Occipital lobe (tissue), 2 donors: Measurements from ENCODE around the gene NR2F1. TPM values are rescaled to one million over a fixed set of nuclear protein-coding genes. Genes with fewer than 3 reads are reported as not detected.
A peak's percentile ranks its signal among the peaks of the same experiment; 100 is the strongest.
"Not testable (repeated sequence)": the region's sequence is repeated elsewhere in the genome, so short reads cannot be mapped to it uniquely, and the experiment has no call there.

Source experiments
- DNase-seq: peaks from one replicate; lab custom pipeline; 2025; lab: John Stamatoyannopoulos, UW
- total RNA-seq: library from RNA; depleted of rRNA; stranded (reverse); fragments of >200 nt; gene quantifications from one replicate; pipeline ENCODE4 v1.2.3, GENCODE V29; 2014

The NR2F1 gene
- 121 TPM for total RNA-seq

DNA sequence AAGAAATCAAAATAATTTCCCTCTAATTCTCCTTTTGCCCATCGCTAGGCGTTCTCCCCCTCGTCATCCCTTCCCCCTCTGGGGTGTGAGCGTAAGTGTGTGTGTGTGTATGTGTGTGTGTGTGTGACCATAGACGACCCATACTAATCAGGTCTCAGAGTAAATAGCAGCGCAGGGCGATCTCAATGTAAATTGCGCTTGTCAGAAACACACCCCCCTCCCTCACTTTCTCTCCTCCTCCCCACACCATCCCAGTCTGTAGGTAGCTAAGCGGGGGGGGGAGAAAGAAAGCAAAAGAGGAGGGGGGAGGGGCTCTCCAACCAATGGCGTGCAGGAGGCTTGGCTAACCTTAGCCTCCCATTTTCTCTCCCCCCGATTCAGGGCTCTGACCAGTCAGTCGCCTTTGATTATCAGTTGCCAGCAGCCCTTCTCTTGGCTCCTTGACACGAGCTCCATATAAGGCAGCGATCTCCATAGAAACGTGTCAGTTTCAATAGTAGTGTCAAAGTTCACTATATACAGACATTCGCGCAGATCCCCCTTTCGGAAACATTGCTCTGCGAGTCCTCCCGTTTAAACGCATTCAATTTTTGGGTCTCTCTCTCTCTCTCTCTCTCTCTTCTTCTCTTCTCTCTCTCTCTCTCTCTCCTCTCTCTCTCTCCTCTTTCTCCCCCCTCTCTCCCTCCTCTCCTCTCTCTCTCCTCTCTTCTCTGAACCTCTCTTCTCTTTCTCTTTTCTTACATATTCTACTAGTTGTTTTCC is at the start of gene NR2F1:
TSS of gene NR2F1 (plus strand) at position 546 of the 762 bp plus-strand sequence. CDS start 1,802 bp downstream, outside the sequence.
- peak; percentile 74 for DNase-seq

DNA sequence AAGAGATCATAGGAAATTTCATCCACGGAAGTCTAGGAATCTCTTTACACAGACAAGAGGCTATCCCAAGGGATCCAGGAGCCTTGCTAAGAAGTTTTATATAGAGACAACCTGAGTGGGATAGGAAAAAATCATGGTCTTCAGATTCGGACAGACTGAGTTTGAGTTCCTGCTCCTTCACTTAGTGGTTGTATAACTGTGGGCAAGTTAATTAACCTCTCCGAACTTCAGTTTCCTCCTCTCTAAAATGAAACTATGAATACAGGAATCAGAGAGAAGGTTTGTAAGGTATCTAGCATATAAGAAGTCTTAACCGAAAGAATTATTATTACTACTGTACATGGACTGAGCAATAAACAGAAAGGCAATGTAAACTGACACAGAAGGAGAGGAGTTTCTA is 37.1 kb upstream of the NR2F1 start:
- no peak for DNase-seq

DNA sequence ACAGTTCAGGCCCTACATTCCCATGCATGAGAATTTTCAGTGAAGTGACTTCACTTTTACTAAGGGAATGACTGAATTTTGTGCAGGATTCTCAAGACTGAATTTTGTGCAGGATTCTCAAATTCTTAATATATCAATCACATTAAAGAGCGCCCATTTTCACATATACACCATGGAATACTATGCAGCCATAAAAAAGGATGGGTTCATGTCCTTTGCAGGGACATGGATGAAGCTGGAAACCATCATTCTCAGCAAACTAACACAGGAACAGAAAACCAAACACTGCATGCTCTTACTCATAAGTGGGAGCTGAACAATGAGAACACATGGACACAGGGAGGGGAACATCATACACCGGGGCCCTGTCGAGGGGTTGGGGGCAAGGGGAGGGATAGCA is 33.4 kb upstream of the NR2F1 start:
- DNase-seq: not testable (repeated sequence)

DNA sequence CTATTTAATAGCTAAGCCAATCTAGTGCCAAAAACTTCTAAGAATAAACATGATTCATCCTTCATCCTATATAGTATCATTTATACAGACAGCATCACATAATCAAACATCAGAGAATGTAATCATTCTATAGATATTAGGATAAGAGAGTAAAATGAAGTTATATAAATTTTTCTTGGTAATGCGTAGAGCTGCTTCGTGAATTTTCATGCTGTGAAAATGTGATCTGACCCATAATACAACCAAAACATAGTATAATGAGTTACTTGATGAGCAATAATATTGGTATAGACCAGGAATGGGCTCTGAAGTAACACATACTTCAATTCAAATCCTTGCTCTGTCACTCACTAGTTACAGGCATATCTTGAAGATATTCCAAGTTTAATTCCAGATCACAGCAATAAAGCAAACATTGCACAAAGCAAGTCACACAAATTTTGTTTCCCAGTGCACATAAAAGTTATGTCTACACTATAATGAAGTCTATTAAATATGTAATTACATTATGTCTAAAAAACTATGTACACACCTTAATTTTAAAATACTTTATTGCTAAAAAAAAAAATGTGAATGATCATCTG is 25.9 kb upstream of the NR2F1 start:
- DNase-seq: no peak

DNA sequence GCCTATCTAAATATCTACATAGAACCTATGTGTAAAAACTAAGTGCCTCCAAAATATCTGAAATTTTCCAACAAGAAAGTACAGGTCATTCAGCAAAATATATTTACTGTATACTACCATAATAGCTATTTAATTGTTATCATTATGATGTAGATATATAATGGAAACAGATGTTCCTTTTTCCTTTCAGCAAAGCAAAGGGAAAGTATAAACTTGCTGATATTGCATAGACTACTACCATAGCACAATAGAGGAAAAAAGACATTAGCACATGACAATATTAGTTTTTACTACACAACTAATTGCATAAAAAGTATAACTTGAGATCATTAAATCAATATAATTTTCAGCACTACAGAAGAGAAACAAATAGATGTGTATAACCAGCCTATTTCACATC is 16.9 kb upstream of the NR2F1 start:
- DNase-seq: no peak

DNA sequence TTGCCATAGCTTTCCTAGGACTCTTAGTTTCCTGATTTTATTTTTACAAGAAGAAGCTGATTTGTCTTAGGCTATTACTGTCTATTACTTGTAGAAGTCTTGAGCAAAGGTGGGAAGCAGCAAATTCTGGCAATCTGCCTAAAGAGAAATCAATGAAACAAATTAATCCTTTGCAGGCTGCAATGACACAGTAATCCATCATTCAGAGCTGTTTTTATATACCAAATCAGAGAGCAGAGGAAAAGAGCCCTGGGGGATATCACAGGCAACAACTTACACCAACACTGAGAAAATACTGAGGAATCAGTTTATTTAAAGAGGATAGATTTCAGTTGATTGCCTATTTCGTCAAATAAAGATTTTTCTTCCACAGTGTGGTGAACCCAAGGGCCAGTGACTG is 15.6 kb upstream of the NR2F1 start:
- no peak for DNase-seq

DNA sequence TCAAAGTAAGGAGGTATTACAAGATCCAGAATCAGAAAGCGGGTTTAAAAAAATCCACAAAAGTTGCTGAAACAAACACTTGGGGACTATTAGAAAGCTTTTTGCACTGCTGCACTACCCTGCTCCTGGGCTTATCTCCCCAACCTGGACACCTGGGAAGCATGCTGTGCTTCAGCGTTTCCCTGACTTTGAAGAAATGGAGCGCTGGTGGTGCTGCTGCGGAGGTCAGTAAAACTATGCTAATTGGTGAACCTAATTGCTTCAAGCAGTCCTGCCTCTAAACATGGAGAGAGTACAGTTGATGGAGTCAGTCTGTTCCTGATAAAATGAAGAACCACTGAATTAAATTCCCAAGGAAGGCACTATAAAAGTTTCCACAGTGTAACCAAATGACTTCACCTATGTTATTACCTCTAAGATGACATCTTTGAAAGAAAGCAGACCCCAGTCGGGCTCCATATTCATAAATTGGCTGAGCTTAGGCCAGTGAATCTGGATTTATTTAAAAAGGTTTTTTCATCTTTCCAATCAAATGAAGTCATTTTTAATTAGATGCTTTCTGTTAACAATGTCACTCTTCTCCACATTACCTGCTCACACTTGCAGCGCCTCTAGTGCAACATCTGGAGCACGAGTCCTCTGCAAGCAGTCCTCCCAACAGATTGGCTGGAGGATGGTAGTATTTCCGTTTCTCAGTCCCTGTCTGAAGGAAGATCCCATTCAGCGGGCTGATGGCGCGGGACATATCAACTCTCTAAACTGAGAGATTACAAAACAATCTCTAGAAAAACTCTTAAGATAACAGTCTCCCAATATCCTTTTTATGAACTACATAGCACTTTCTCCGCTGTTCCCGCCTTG is 13.5 kb upstream of the NR2F1 start:
- no peak for DNase-seq

DNA sequence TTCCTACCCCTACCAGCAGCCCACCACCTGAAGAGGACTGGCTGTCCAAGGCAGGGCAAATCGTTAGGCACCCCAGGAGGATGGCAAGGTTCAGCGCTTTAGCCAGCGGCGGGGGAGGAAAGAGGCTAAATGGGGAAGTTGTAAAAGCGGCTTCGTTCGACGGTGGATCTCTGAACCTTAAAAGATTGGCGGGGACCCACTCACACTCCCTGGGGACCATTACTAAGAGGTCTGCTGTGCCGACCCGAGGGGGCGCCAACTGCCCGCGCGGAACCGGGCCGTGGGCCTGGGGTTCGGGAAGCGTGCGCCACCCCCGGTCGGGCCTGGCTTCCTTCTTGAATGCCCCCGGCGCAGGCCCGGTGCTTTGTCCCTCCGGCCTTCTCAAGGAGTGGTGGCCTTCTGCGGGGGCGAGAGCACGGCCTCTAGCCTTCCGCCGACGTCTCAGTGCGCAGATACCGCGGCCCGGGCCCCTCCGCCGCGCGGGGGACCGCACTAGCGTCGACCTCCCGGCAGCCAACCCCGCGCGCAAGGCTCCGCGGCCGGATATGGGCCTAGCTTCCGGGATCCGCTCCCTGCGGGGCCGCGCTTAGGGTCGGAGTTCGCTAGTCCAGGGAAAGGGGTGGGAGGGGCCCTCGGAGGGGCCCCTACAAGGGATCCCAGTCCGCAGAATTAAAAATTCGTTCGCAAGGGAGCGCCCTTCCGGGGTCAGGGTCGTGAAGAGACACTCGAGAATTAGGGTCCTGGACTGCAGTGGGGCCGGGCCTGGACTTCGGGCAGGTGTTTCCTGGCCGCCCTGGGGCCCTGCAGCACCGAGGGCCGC is 12.5 kb upstream of the NR2F1 start:
- no peak for DNase-seq

DNA sequence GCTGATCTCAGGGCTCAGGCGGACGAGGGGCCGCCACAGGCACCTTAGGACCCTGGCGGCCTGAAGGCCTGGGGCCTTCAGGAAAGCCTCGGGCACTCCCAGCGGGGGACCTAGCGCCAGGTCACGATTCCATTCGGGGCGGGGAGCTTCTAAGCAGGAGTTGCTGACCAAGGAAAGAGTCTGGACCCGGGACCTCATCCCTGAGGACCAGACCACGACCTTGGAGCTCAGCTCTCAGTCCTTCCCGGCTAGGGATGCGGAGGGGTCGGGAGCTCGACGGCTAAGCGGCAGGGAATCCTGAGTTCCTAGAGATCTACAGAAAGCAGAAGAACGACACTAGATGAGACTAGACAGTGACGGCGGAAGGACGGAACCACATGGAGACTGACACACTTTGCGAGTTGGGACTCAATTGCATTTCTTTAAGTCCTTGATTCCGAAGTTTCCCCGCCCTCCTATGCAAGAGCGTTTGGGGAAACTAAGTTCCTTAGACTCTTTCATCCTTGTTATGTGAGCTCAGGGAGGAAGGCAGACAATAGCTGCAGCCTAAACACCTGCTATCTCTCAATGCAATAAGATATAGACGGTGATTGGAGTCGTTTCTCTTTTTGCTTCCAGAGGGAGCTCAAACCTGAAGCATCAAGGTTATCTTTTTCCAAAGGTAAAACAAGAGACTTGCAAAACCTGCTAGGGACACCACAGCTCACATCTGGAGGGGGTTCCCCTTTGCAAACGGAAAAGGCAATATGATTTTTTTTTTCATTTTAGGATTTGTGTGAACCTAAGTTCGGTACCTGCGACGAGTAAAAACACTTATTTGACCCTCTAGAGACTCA is 11.7 kb upstream of the NR2F1 start:
- DNase-seq: no peak

DNA sequence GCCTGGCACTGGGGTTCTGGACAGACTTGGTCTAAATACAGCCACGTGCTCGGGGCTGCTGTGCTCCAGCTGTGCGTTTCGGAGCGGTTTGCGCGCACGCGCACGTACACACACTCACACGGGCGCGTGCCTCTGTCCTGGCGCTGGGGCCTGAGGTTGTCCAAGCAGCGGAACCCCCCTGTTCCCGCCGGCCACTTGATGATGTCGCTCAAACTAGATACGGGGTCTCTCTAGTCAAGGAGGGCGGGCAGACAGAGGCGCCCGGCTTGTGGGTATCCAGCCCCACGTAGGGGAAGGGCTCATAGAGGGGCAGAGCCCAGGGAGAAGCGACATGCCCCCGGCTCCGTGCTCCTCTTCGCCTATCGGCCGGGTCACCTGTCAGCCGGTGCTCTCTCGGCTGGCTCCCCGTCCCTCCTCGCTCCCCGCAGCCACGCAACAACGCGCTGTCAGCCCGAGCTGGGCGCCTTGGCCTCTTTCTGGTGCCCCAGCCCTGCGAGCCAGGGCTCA is 10.9 kb upstream of the NR2F1 start:
- DNase-seq: no peak

DNA sequence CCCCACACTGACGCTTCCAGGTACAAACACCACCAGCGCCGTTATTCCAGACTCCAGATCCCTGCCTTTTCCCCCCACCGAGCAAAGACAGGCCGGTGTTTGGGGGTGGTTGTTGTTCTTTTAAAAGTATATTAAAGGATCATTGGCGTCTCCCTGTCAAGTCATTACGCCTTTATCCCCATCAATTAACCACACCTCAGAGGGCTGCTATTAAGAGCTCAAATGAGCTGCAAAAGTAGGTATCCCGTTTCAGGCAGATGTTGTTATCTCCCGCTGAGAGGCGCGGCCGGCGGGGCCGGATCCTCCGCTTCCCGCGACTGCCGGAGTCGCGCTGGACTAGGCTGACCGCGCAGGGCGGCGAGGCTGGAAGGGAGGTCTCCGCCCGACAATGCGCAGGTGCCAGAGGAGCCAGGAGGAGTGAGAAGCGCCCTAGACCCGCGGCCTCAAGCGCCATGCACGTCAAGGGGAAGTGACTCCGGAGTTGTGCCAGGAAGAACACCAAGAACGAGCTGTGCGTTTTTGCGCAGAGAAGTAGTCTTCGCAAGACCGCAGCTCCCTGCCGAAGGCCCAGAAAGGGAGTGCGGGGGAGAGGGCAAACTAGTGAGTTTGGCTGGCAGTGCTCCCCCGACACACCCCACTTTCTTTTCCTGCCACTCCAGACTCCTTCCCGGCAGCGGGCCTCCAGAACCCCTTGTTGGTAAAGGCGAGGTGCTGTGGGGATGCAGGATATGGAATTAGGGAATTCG is 10.2 kb upstream of the NR2F1 start:
- DNase-seq: no peak

DNA sequence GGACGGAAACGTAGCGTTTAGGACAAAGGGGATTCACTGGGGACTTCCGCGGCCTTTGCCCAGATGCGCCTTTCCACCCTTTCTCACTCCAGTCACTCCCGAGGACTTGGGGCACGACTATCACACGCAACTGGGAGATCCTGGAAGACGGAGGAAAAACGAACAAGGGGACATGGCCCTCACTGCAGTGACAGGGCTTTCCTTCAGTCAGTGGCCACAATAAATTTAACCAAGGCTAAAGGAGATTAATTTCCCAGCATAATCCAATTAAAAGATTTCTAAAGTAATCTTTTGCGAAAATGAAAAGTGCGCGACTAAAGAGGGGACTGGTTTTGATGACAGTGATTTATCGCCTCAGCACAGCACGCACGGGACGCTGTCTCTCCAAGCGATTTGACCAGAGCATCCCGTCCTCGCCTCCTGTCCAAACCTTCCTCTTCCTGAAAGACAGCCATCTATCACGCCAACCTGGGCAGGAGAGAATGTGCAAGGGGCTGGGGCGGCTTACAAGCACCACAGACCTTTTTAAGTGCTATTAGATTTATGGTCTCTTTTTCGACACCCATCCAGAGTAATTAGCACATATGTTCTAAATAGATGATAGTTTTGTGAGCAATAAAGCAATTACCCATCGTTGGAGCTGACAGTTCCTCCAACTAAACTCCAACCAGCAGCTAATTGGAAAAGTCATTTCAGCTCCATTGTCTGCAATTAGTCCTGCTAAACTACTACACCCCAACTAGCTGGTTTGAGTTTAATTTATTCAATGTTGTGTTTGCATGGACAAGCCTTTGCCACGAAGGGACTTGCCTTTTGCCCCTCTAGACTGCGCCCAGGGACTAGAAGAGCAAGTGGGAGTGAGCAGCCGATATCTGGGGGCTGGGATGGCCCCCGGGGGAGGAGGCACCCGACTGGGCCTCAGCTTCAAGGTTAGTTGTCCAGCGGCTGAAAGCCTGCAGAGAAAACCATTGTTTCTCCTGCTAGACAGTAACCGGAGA is 9.4 kb upstream of the NR2F1 start:
- DNase-seq: no peak

DNA sequence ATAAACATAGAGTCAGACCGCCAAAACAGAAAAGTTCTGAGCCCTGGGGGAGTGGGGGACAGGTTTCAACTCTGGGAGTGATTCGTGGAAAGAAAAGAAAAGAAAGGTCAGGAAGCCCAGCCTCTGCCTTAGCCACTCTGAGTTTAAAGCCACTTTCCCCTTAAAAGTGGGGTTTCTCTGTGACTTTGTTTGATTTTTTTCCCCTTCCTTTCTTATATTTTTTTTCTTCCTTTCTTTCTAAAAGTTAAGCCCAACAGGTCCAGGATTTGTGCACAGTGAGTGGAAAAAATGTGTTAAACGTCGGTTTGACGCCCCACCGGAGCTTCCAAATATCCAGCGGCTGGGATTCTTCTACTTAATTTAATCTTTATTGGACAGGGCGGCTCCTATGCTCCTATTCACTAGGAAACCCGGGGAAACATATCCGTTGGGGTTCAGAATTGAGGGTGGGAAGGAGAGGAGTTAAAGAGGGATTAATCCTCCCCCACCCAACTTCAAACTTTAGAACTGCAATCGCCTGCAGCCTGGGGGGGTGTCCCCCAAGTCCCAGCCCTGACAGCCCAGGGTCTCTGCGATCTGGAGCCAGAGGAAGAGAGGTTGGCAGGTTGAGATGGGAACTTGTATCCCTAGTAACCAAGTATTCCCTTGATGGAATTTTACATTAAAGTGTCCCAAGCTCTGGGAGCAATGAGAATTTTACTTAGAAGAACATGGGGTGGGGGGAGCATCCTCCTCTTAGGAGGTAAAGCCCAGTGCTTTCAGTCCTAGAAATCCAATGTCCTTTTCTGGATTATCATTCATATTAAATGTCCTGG is 8.3 kb upstream of the NR2F1 start:
- no peak for DNase-seq

DNA sequence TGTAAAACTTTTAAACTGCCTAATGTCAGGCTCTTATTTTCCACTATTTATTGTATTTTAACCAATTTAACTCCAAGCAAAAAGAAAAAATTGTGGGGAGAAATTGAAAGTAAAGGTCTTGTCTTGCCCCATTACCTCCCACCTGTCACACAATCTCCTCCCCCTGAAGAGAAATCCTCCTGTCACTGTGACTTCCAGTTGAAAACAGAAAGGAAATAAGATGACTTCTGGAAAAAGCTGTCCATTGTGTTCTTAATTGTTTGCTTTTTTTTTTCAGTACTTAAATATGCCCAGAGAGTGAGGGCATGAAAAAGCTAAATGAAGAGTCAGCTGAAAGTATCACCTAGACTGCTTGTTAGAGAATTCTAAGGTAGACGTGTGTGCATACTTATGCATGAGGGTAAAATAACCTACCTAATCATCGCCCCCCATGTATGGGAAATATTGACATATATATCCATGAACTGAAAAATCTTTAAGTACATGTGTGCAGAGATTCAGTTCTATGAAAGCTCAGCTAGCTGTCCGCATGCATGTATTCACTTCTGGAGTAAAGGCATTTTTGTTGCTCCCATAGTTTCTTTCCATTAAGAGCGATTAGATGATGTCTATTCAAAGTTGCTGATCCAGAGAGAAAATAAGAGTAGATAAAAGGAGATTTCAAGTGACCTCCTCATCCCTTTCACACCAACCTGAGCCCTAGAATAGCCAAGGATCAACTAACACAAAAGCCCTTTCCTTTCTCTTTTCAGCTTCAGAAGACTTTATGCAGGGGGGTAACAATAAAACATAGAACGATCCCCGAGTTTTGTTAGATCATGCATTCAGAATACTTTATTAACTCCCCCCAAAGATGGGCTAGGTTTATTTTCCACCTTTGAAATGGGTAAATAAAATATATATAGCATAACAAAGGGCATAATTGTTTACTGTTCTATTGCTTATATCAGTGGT is 7.3 kb upstream of the NR2F1 start:
- DNase-seq: no peak

DNA sequence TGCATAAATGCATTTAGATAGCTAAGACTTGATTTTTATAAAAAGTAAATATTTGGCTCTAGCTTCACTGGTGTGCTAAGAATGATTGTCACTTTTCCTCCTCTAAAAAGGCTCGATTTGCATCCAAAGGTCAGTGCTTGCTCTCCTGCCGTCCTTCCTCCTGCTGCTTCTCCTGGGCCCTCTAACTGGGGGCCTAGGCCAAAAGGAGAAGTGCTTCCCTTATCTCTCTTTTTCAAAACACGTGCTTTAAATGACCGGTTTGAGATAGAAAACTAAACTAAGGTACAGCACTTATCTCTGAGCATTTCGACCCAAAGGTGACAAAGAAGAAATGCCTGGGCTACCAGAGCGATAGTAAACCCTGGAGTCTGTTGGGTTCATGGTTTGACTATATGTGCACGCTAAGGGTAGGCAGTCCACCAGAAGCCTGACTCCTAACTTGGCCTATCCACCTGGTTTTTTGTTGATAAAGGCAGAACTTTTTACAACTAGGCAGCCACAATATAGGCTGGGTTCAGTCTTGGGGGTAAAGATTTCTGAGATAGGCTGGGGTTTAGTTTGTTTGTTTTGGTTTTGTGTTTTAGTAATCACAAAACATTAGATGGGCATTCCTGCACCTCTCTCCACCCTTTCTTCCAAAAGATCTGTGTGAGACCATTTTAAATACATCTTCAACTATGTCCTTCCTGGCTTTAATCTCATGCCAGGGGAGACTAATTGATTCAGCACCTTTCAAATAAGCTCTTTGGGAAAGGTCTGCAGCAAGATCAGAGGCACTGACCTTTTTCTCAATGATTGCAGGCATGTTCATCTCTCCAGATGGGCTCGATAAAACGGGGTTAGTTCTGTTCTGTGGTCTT is 5.8 kb upstream of the NR2F1 start:
- DNase-seq: no peak
